NB4 (cell line): ENCODE results near the gene OR5F1.

ENCODE experiments used
- MYC ChIP-seq: IDR thresholded peaks from 2 replicates; pipeline ENCODE4 v1.6.1; 2011; ENCODE audit warnings: low read depth, low read length
- POLR2A ChIP-seq: IDR thresholded peaks from 2 replicates; pipeline ENCODE4 v1.6.1; 2011; ENCODE audit warnings: mild to moderate bottlenecking; ENCODE audit not compliant: insufficient read length; ENCODE audit errors: extremely low read depth
- TF ChIP-seq, protein P1 (sequence below): IDR thresholded peaks from one replicate; pipeline ENCODE4 v1.5.1; 2012; ENCODE audit warnings: low read depth, low read length
- TF ChIP-seq, protein P2 (sequence below): IDR thresholded peaks from 2 replicates; pipeline ENCODE4 v1.6.1; 2011; ENCODE audit warnings: low read depth, low read length

DNA sequence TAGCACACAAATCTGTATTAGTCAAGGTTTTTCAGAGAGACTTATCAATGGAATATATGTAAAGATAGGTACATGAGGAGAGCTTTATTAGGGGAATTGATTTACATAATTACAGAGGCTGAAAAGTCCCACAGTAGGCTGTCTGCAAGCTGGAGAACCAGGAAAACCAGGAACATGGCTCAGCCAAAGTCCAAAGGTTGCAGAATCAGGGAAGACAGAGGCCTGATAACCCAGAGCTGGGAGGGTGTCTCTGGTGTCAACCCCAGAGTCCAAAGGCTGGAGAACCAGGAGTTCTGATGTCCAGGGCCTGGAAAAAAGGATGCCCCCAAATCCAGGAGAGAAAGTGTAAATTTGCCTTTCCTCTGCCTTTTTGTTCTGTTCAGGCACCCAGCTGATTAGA lies 16.3 kb upstream of the OR5F1 start:
- TF ChIP-seq, protein P1, sequence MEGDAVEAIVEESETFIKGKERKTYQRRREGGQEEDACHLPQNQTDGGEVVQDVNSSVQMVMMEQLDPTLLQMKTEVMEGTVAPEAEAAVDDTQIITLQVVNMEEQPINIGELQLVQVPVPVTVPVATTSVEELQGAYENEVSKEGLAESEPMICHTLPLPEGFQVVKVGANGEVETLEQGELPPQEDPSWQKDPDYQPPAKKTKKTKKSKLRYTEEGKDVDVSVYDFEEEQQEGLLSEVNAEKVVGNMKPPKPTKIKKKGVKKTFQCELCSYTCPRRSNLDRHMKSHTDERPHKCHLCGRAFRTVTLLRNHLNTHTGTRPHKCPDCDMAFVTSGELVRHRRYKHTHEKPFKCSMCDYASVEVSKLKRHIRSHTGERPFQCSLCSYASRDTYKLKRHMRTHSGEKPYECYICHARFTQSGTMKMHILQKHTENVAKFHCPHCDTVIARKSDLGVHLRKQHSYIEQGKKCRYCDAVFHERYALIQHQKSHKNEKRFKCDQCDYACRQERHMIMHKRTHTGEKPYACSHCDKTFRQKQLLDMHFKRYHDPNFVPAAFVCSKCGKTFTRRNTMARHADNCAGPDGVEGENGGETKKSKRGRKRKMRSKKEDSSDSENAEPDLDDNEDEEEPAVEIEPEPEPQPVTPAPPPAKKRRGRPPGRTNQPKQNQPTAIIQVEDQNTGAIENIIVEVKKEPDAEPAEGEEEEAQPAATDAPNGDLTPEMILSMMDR = no peak
- TF ChIP-seq, protein P2, sequence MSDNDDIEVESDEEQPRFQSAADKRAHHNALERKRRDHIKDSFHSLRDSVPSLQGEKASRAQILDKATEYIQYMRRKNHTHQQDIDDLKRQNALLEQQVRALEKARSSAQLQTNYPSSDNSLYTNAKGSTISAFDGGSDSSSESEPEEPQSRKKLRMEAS = no peak
- TF ChIP-seq POLR2A = no peak
- no peak for TF ChIP-seq MYC
